ENCODE results near the gene DYNLT3.

Gene DYNLT3

DNA sequence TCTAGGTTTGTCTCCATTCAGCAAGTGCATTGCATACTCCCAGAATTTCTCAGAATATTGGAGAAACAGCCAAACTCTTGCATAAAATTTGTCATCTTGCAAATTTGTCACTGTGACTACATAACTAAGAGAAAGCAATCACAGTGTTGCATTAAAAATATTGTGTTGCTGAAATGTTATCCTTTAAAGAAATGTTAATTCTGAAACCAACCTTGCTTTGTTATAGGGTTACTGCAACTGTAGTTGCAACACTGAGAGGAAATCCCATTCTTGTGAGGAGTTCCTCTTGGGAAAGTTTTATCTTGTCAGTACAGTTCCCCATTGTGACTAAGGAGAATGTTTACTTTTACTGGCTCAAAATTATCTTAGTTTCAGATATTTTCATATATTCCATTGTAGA is 46.7 kb downstream of the DYNLT3 start:
- Histone ChIP-seq H4K20me1 (ENCODE audit: control insufficient read depth, insufficient read depth, low read depth, low read length) (no peaks in the 10 kb centered on the region), H3F3A (ENCODE audit: control insufficient read depth, insufficient read depth) (no peaks in the 10 kb centered on the region), H3K4me1 (ENCODE audit: control insufficient read depth, low read length) (peaks cover 25% of the 10 kb centered on the region), H3K4me3 (ENCODE audit: low read length) (no peak overlapping the region), H3K9me2 (replicated peaks; ENCODE audit: control insufficient read depth, low read length) (no peaks in the 10 kb centered on the region), H3K9me3 (ENCODE audit: control insufficient read depth, insufficient read depth, low read length) (no peaks in the 10 kb centered on the region), H3K27me3 (ENCODE audit: control insufficient read depth, low read length) (no peaks in the 10 kb centered on the region), H3K27ac (ENCODE audit: low read depth, low read length) (no peak overlapping the region), H3K4me2 (ENCODE audit: low read length) (no peak overlapping the region), H3K36me3 (ENCODE audit: control insufficient read depth, low read length) (peaks cover 96% of the 10 kb centered on the region), H3K79me2 (ENCODE audit: control insufficient read depth, low read length) (no peaks in the 10 kb centered on the region)
- no peak for TF ChIP-seq EZH2phosphoT487 (IDR thresholded peaks at IDR 0.05; ENCODE audit: borderline replicate concordance, low read length)
- TF ChIP-seq, protein P1, sequence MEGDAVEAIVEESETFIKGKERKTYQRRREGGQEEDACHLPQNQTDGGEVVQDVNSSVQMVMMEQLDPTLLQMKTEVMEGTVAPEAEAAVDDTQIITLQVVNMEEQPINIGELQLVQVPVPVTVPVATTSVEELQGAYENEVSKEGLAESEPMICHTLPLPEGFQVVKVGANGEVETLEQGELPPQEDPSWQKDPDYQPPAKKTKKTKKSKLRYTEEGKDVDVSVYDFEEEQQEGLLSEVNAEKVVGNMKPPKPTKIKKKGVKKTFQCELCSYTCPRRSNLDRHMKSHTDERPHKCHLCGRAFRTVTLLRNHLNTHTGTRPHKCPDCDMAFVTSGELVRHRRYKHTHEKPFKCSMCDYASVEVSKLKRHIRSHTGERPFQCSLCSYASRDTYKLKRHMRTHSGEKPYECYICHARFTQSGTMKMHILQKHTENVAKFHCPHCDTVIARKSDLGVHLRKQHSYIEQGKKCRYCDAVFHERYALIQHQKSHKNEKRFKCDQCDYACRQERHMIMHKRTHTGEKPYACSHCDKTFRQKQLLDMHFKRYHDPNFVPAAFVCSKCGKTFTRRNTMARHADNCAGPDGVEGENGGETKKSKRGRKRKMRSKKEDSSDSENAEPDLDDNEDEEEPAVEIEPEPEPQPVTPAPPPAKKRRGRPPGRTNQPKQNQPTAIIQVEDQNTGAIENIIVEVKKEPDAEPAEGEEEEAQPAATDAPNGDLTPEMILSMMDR (IDR thresholded peaks at IDR 0.05; ENCODE audit: low read depth, low read length, poor library complexity, severe bottlenecking), result no peak

DNA sequence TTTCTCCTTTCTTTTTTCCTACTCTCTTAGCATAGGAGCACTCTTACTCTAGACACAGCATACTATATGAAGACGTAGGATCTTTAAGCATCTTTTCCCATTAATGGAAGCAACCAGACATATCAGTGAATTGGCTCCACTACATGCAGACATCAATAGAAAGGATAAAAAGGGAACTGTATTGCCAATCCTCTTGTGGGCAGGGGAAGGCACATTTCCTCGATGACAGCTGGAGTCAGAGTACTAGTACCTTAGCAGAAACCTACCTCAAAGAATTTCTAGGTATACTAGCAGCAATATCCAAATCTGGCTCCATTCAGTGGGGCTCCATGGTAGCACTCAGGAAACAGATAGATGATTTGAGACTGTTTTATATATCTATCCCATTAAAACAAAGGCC is 47.4 kb downstream of the DYNLT3 start:
- no peaks in the 10 kb centered on the region for H4K20me1 ChIP-seq (ENCODE audit: control insufficient read depth, insufficient read depth, low read depth, low read length)
- H3K4me2 ChIP-seq (ENCODE audit: low read length), result no peak overlapping the region
- no peaks in the 10 kb centered on the region for H3K27me3 ChIP-seq (ENCODE audit: control insufficient read depth, low read length)
- no peaks in the 10 kb centered on the region for H3K9me2 ChIP-seq (replicated peaks; ENCODE audit: control insufficient read depth, low read length)
- TF ChIP-seq, protein P1 (IDR thresholded peaks at IDR 0.05; ENCODE audit: low read depth, low read length, poor library complexity, severe bottlenecking), result no peak
- TF ChIP-seq EZH2phosphoT487 (IDR thresholded peaks at IDR 0.05; ENCODE audit: borderline replicate concordance, low read length), result no peak
- H3K9me3 ChIP-seq (ENCODE audit: control insufficient read depth, insufficient read depth, low read length), result no peaks in the 10 kb centered on the region
- H3K4me3 ChIP-seq (ENCODE audit: low read length), result no peak overlapping the region
- H3F3A ChIP-seq (ENCODE audit: control insufficient read depth, insufficient read depth), result no peaks in the 10 kb centered on the region
- peaks cover 33% of the 10 kb centered on the region for H3K4me1 ChIP-seq (ENCODE audit: control insufficient read depth, low read length)
- peaks cover 96% of the 10 kb centered on the region for H3K36me3 ChIP-seq (ENCODE audit: control insufficient read depth, low read length)
- no peaks in the 10 kb centered on the region for H3K79me2 ChIP-seq (ENCODE audit: control insufficient read depth, low read length)
- no peak overlapping the region for H3K27ac ChIP-seq (ENCODE audit: low read depth, low read length)

- Histone ChIP-seq H3K9me3 (ENCODE audit: control insufficient read depth, insufficient read depth, low read length) (no peaks in the 10 kb centered on the region), H3K27me3 (ENCODE audit: control insufficient read depth, low read length) (no peaks in the 10 kb centered on the region), H3F3A (ENCODE audit: control insufficient read depth, insufficient read depth) (no peaks in the 10 kb centered on the region), H4K20me1 (ENCODE audit: control insufficient read depth, insufficient read depth, low read depth, low read length) (no peaks in the 10 kb centered on the region), H3K4me2 (ENCODE audit: low read length) (no peak overlapping the region), H3K4me1 (ENCODE audit: control insufficient read depth, low read length) (peaks cover 30% of the 10 kb centered on the region), H3K36me3 (ENCODE audit: control insufficient read depth, low read length) (peaks cover 94% of the 10 kb centered on the region), H3K27ac (ENCODE audit: low read depth, low read length) (no peak overlapping the region), H3K9me2 (replicated peaks; ENCODE audit: control insufficient read depth, low read length) (no peaks in the 10 kb centered on the region), H3K79me2 (ENCODE audit: control insufficient read depth, low read length) (no peaks in the 10 kb centered on the region), H3K4me3 (ENCODE audit: low read length) (no peak overlapping the region)
- TF ChIP-seq, protein P1 (IDR thresholded peaks at IDR 0.05; ENCODE audit: low read depth, low read length, poor library complexity, severe bottlenecking), result no peak
- TF ChIP-seq EZH2phosphoT487 (IDR thresholded peaks at IDR 0.05; ENCODE audit: borderline replicate concordance, low read length), result no peak
Measured at GRCh38 chrX:37796805-37797204, 50.6 kb downstream of the DYNLT3 start.

- Histone ChIP-seq H4K20me1 (ENCODE audit: control insufficient read depth, insufficient read depth, low read depth, low read length) (no peaks in the 10 kb centered on the region), H3K9me2 (replicated peaks; ENCODE audit: control insufficient read depth, low read length) (no peaks in the 10 kb centered on the region), H3K27ac (ENCODE audit: low read depth, low read length) (no peak overlapping the region), H3K4me1 (ENCODE audit: control insufficient read depth, low read length) (peaks cover 26% of the 10 kb centered on the region), H3K4me3 (ENCODE audit: low read length) (no peak overlapping the region), H3F3A (ENCODE audit: control insufficient read depth, insufficient read depth) (no peaks in the 10 kb centered on the region), H3K27me3 (ENCODE audit: control insufficient read depth, low read length) (no peaks in the 10 kb centered on the region), H3K79me2 (ENCODE audit: control insufficient read depth, low read length) (no peaks in the 10 kb centered on the region), H3K9me3 (ENCODE audit: control insufficient read depth, insufficient read depth, low read length) (no peaks in the 10 kb centered on the region), H3K36me3 (ENCODE audit: control insufficient read depth, low read length) (peaks cover 96% of the 10 kb centered on the region), H3K4me2 (ENCODE audit: low read length) (no peak overlapping the region)
- TF ChIP-seq, protein P1 (IDR thresholded peaks at IDR 0.05; ENCODE audit: low read depth, low read length, poor library complexity, severe bottlenecking), result no peak
- no peak for TF ChIP-seq EZH2phosphoT487 (IDR thresholded peaks at IDR 0.05; ENCODE audit: borderline replicate concordance, low read length)
Measured at GRCh38 chrX:37796310-37796709, 51.1 kb downstream of the DYNLT3 start.

Measured in DOHH2 (cell line).